Germinal center (tissue), 1 donor: ENCODE measurements around the gene ZMIZ1.

Source experiments
- DNase-seq: peaks from one replicate; pipeline ENCODE4 v3.0.0; 2012; ENCODE audit warnings: mixed read lengths, low spot score

The ZMIZ1 gene

DNA sequence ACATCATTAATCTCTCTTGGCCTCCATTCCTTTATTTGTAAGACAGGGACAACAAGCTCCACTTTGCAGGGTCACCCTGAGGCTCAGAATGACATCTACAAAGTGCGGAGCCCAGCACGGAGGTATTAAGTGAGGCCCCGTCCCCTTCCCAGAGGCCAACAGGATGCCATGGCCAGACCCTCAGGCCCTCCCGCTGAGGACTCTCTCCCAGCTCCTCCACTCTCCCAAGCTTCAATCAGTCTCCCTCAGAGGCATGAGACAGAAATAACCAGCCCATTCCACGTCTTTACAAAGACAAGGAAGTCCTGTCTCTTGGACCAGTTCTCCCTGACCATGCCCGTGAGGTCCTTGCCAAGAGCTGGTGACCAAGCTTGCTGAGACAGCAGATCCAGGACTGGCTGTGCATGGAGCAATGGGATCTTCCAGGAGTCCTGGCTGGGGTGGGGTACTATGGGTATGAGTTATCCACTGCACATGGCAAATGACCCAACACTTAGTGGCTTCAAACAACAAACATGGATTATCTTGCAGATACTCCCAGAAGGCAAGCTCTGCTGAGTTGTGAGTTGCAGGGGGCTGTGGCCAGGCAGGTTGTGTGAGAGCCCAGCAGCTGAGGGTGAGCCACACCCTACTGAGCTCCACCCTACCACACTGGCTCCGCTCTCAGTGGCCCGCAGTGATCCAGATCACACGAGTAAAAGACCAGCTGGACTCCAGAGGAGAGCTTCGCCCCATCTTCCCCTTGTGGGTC is 274.2 kb downstream of the ZMIZ1 start:
- DNase-seq = no peak

DNA sequence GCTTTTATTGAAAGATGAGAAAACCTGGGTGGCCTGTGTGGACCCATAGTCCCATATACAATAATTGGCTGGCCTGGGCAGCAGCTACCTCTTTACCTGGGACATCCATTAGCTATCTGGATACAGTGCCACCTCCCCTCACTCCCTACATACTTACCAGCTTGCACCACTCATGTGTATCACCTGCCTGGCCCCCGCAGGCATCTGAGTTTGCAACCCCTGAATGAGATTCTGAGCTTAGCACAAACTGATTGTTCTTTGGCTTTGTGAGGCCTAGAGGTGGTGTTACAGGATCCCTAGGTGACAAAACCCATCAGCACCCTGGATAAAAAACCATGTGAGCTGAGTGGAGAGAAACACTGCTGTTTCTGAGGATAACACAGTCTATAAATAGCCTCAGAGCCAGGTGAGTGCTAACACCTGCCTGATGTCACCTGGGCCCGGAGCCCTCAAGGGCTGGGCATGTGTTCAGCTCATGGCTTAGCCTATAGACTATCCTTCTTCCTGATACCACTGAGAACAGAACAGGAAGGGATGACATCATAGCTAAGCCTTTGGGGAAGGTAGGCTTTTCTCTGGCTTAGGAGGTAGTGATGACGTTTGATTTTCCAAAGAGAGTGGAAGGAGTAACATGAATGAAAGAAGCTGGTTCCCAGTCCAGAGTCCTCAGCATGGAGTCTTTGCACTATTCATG is 275.9 kb downstream of the ZMIZ1 start:
- DNase-seq = no peak

DNA sequence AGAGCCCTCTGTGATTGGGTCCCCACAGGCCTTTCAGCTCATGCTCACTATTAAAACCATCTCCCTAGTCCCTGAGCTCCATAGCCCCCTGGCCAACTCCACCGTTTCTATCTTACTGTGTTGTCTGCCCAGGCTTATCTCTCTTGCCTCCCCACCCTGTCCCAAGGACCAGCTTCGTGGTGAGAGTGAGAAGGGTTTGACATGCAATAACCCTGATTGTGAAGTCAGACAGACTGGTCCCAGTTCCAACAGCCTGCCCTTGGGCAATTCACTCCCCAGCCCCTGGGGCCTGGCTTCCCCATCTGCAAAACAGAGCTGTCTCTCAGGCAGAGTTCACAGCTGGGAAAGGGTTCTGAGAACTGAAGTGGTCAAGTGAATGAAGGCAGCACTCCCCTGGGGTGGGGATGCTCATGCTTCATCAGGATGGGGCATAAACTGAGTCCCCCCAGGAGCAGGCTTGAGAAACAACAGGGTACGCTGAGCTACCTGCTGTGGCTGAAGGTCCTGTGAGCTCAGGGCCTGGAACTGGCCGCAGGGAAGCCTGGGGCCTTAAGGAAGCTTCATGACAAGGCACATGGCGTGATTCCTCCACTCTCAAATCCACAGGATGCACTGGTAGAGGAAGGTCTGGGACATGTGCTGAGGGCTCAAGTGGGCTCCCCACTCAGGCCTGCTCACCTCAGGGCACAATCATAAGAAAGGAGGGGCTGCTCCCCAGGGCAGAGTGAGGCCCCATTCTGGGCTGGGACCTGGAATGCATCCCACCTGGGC is 276.7 kb downstream of the ZMIZ1 start:
- DNase-seq = no peak

DNA sequence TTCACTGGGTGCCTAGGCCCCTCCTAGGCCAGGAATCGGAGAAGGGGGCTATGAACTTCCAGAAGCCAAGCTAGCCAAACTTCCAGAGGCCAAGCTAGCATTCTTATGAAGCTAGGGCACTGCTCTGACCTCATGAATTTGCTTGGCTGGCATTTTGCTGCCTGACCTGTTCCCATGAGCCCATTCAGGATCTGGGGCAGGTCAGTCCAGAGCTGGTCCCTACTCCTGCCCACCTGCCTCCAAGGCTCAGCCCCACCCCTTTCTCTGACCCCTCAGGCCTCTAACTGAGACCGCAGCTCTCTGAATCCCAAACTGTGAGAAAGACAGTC is 277.2 kb downstream of the ZMIZ1 start:
- no peak for DNase-seq

DNA sequence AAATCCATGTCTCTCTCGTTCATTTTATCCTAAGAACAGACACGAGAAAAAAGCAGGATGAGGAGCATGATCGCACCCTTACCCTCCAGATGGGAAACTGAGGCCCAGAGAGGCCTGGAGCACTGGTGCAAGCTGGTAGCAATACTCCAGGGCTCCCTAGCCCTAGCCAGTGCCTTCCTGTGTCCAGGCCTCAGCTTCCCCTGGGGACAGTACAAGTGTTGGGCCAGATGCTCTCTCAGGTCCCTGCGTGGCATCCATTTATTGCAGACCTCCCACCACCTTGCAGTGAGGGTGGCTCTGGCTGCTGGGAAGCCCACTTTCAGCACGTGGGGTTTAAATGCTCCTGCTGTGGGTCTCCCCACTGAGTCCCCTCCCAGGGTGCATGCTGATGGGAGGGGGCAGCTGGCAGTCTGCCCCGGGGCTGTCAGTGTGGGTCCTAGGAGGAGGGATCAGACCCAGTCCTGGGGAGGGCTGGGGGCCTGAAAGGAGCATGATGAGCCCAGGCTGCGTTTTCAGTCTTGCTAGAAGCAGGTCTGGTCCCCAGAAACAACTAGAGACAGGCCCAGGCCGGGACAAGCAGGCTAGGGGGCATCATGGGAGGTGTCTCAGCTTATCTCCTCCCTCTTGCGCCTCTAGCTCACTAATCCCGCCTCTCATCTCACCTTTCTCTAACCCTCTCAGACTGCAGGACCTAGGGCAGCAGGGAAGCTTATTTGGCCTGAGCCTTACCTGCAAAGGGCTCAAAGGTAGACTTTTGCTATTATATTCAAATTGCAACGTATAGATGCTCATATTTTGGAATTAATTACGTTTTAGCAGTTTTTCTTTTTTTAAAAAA is 277.8 kb downstream of the ZMIZ1 start:
- DNase-seq = no peak

DNA sequence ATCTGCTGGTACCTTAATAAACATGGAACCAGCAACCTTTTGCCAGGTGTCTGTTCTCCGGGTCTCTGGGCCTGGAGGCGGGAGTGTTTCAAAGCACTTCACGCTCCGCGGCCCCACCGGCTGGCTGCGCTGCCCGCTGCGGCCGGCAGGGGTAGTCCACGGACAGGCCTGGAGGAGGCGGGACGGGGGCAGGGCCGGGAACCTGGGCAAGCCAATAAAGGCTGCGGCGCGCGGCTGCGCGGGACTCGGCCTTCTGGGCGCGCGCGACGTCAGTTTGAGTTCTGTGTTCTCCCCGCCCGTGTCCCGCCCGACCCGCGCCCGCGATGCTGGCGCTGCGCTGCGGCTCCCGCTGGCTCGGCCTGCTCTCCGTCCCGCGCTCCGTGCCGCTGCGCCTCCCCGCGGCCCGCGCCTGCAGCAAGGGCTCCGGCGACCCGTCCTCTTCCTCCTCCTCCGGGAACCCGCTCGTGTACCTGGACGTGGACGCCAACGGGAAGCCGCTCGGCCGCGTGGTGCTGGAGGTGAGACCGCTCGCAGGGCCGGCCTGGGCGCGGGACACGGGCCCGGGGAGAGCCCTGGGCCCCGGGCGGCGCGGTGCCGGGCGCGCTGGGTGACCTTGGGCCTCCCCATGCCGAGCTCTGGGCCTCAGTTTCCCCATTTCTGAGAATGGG is 278.6 kb downstream of the ZMIZ1 start, which contains the start of gene PPIF:
TSS of gene PPIF (plus strand) at position 244 of the 668 bp plus-strand sequence. CDS start at position 324, 80 bp downstream.
- peak; percentile 92 for DNase-seq

DNA sequence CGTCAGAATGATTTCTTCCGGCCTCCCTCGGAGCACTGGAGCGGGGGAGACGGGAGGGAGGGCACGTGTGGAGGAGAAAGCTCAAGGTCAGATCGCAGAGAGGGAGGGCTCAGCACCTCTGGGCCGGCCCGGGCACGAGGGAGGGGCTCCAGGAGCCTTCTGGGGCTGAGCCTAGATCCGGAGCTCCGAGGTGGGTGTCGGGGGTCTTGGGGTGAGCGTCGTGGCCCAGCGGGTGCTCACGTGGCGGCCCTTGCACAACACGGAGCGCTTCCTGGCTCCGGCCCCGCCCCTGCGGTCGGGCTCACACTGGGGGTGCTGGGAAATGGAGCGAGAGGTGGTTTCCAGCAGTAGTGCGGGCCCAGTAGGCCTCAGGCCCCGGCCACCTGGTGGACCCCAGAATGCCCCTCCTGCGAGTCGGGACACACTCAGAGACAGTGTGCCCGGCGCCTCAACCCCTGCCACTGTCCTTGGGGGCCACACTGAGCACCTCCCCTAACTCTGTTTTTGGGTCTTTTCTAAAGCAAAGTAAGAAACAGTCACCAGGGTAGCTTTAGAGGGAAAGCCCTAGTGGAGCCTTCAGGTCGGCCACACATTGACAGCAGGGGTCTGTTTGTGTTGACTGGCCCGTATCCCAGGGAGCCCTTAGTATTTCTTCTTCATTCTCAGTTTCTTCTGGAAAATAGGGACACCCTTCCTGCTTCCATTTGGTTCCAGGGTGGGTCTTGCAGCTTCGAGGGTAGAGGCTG is 279.3 kb downstream of the ZMIZ1 start:
- DNase-seq = peak; percentile 71

DNA sequence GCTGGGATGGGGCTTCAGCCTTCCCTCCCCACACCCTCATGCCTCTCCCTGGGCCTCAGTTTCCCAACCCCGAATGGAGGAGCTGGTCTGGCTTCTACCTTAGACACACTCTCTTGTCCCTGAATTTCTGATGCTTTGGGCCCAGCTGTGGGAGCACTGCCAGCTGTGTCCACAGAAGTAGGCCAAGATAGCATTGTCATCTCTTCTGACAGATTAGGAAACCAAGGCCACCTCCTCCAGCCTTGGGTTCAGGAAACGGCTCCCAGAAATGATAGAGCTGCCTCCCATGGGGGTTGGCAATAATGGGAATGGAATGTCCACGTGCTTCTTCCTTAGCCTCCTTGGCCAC is 279.8 kb downstream of the ZMIZ1 start:
- no peak for DNase-seq

DNA sequence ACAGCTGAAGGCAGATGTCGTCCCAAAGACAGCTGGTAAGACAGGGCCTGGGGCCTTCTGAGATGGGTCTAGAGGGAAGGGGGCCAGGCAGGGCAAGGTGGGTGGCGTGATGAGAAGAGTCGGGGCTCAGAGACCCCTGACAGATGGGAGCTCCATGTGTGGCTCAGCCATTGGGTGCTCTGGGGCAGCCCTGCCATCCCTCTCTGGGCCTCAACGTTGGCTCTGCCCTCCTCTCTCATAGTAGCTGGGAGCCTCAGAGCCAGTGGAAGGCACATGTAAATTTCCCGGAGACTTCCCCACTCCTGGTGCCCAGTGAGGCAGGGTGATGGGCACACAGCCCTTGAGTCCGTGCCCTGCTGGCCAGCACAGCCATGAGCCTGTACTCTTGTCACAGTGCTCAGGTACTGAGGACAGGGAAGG is 280.3 kb downstream of the ZMIZ1 start:
- DNase-seq = no peak

DNA sequence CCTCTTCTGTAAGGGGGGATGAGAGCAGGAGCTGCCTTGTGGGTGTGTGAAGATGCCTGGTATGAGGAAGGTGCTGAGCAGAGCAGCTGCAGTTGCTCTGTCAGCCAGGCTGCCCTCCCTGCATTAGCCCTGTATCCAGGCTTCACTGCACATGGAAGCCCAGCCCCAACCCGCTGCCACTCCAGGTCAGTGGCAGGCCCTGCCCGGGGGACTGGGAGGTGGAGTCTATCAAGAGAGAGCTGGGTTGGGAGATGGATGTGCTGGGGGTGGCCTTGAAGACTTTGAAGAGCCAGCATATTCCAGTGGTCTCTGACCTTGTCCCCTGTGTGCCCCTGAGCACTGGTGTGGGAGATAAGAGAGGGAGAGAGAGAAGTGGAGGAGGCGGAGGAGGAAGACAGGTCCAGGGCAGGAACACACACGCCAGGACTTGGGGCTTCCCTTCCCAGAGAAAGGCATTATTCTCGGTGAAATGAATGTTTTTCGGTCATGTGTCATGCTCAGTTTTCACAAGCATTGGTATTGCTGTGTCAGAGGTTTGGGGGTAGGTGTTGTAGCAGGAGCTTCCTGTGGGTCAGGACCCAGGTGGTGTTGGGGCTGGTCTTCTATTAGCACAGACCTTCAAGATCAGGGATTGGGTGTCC is 281.1 kb downstream of the ZMIZ1 start:
- DNase-seq = no peak

DNA sequence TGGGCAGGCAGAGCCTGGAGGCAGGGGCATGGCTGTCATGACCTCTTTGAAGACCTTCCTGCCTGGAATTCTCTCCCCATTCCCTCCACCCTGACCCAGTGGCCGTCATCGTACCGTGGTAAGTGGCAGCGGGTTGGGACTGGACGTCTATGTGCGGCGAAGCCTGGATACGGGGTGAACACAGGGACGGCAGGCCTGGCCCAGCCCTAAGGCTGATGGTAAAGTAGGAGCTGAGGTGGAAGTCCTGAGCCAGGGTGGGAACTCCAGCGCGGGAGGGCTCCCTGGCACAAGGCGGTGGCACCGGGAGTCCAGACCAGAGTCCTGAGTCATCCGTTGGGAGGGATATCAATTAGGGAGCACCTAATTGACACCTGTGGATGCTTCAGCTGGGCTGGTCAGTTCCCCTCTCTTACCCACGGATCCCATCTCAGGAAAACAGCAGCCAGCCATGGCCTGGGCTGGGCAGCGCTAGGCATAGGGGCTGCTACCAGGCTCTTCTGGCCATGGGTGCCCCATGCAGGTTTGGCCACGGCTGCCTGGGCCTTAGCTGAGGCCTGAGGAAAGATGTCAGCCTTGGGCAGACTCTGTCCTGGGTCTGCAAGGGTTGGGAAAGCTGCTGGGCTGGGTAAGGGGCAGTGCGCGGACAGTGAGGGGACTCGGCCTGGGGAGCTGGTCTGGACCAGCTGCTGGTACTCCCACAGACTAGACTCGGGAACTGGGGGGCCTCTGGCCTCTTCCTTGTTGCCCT is 281.8 kb downstream of the ZMIZ1 start:
- DNase-seq = no peak

DNA sequence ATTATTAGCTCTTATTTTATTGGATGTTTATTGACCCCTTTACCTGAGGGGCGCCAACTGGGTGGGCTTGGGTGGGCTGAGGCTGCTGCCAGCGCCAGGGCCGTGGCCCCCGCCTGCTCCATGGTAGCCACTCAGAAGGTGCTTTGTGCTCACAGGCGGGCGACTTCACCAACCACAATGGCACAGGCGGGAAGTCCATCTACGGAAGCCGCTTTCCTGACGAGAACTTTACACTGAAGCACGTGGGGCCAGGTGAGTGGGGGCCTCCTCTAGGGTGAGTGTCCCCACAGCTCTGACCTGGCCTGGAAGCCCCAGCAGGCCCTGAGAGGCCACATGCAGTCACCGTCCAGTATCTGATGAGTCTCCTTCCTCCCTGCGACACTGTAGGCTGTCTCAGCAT is 282.6 kb downstream of the ZMIZ1 start:
- no peak for DNase-seq

DNA sequence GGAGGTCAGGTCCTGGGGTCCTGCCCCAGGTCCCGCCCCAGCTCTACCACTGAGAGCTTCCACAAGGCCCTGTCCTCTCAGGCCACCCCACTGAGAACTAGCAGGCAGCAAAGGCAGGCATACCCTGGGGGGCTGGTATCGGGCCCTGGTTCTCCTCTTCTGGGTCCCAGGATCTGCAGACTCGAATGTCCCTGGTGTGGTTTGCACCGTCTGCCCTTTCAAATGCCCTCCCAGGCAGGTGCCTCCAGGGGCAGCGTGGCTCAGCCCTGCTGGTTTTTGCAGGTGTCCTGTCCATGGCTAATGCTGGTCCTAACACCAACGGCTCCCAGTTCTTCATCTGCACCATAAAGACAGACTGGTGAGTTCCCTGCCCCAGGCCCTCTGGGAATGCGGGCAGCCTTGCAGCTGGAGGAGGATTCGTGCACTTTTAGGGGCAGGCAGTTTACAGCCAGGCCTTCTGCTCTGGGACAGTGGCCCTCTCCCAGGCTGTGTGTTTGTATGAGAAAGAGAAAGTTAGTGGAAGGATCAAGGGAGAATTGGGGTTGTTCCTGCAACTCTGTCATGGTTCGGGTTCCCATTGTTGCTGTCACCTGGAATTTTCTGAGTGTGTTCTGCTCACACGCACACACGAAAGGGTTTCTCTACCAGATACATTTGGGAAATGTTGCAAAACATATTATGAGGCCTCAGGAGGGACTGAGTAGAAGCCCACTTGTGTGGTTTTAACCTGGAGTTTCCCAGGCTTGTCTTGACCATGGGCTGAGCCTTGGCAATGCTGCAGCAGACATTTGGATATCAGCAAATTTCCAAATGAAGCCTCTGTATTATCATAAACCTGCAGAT is 283.5 kb downstream of the ZMIZ1 start:
- no peak for DNase-seq

DNA sequence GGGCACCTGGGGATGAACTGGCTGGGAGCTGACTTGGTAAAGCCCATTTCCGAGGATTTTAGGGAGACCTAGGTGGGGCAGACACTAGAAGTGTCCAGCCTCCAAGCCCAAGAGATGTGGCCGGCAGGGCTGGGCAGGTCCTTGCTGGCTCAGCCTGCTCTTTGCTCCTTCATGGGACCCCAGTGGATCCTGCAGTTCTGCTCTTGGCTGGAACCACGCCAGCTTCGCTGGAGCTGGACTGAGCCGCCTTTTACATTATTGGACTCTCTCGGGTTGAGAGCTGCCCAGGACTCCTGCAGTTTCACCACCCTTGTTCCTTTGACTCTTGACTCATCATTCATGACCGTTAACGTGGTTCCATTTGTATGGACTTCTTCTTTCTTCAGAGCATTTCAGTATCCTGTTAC is 284.2 kb downstream of the ZMIZ1 start:
- no peak for DNase-seq

DNA sequence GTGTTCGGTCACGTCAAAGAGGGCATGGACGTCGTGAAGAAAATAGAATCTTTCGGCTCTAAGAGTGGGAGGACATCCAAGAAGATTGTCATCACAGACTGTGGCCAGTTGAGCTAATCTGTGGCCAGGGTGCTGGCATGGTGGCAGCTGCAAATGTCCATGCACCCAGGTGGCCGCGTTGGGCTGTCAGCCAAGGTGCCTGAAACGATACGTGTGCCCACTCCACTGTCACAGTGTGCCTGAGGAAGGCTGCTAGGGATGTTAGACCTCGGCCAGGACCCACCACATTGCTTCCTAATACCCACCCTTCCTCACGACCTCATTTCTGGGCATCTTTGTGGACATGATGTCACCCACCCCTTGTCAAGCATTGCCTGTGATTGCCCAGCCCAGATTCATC is 285.0 kb downstream of the ZMIZ1 start:
- no peak for DNase-seq

DNA sequence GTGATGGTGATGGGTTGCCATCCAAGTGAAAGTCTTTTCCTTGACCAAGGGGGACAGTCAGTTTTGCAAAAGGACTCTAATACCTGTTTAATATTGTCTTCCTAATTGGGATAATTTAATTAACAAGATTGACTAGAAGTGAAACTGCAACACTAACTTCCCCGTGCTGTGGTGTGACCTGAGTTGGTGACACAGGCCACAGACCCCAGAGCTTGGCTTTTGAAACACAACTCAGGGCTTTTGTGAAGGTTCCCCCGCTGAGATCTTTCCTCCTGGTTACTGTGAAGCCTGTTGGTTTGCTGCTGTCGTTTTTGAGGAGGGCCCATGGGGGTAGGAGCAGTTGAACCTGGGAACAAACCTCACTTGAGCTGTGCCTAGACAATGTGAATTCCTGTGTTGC is 285.4 kb downstream of the ZMIZ1 start:
- DNase-seq = no peak

DNA sequence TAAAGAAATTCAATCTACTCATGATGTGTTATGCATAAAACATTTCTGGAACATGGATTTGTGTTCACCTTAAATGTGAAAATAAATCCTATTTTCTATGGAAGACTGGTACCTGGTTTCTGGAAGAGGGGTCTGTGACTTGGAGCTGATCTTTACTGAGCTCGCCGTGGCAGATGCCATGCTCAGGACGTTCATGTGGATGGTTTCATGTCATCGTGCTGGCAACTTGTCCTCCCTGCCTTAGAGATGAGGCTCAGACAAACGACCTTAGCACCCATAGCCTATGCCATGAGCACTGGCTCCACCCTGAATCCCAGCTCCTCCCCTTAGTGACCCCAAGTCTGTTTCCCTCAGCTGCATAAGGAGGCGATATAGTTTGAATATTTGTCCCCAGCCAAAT is 285.8 kb downstream of the ZMIZ1 start:
- no peak for DNase-seq

DNA sequence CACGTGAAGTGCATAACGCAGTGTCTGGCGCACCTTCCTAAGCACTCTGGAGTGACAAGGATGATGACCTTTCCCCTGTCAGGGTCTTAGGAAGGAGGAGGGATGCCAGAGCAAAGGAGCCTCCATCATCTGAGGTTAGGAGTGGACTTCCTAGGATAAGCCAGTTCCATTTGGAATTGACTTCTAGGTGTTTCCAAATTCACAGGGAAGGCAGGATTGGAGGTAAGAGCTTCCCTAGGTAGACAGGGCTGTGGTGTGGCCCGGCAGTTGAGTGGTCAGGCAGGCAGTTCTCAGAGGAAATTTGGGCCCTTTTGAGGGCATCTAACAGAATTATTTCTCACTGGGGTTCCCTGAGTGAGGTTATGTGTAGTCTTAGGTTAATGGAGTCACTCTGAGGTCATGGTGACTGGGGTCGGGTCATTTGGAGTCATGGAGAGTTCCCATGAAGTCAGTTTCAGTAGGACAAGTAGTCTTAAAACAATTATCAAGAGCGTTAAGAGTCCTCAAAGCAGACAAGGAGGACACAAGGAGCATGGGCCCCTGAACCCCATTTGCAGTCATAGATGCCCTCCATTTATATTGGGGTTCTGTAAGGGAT is 286.8 kb downstream of the ZMIZ1 start:
- no peak for DNase-seq
